Loucy (cell line): Measurements from ENCODE around the gene DISP3.

Experiments
- H2AFZ ChIP-seq: fragments of 200-600 bp; sonication (generic); 2 replicates; pipeline ENCODE4 v1.6.0; 2016; ENCODE audit warnings: antibody characterized with exemption, mild to moderate bottlenecking, low read length, moderate library complexity
- H3F3A ChIP-seq: fragments of 200-600 bp; 2 replicates; pipeline ENCODE4 v1.6.0; 2016; ENCODE audit warnings: antibody characterized with exemption, low read depth, mild to moderate bottlenecking
- H3K27me3 ChIP-seq: fragments of 200-600 bp; sonication (generic); 2 replicates; pipeline ENCODE4 v1.6.1; 2014; ENCODE audit warnings: low read length, mild to moderate bottlenecking; ENCODE audit not compliant: insufficient read depth, poor library complexity, severe bottlenecking
- H3K36me3 ChIP-seq: fragments of 200-600 bp; sonication (generic); 2 replicates; pipeline ENCODE4 v1.6.1; 2016; ENCODE audit warnings: low read length; ENCODE audit not compliant: insufficient read depth
- H3K4me1 ChIP-seq: fragments of 200-600 bp; sonication (generic); 2 replicates; pipeline ENCODE4 v1.5.1; 2014; ENCODE audit warnings: low read length, mild to moderate bottlenecking; ENCODE audit not compliant: insufficient read depth, poor library complexity, severe bottlenecking
- H3K4me2 ChIP-seq: fragments of 200-600 bp; sonication (generic); 2 replicates; pipeline ENCODE4 v1.6.0; 2014; ENCODE audit warnings: antibody characterized with exemption, low read length, low read depth, mild to moderate bottlenecking; ENCODE audit not compliant: poor library complexity, severe bottlenecking
- H3K4me3 ChIP-seq: fragments of 200-600 bp; sonication (generic); 2 replicates; pipeline ENCODE4 v1.5.1; 2014; ENCODE audit warnings: low read length, mild to moderate bottlenecking, mixed read lengths; ENCODE audit not compliant: poor library complexity, severe bottlenecking
- H3K79me2 ChIP-seq: fragments of 200-600 bp; sonication (generic); 2 replicates; pipeline ENCODE4 v1.6.1; 2014; ENCODE audit warnings: low read length; ENCODE audit not compliant: insufficient read depth
- H3K9ac ChIP-seq: fragments of 200-600 bp; sonication (generic); 2 replicates; pipeline ENCODE4 v1.6.0; 2014; ENCODE audit warnings: mild to moderate bottlenecking, low read depth, low read length, moderate library complexity; ENCODE audit not compliant: poor library complexity, severe bottlenecking
- H3K9me2 ChIP-seq: fragments of 200-600 bp; sonication (generic); replicated peaks from 2 replicates; pipeline ENCODE4 v1.6.1; 2016; ENCODE audit warnings: low read depth, low read length, mixed read lengths
- H3K9me3 ChIP-seq: fragments of 200-600 bp; sonication (generic); 2 replicates; pipeline ENCODE4 v1.6.1; 2014; ENCODE audit warnings: mild to moderate bottlenecking, antibody characterized with exemption, low read length, low read depth; ENCODE audit not compliant: insufficient read depth
- H4K20me1 ChIP-seq: fragments of 200-600 bp; sonication (generic); 2 replicates; pipeline ENCODE4 v1.6.0; 2014; ENCODE audit warnings: antibody characterized with exemption, low read length, mild to moderate bottlenecking; ENCODE audit not compliant: insufficient read depth, poor library complexity, severe bottlenecking
- CTCF ChIP-seq: fragments of 200-600 bp; sonication (generic); conservative IDR thresholded peaks from 2 replicates; pipeline ENCODE4 v1.5.1; 2014; ENCODE audit warnings: mild to moderate bottlenecking, antibody characterized with exemption, low read length
- EZH2phosphoT487 ChIP-seq: fragments of 200-600 bp; IDR thresholded peaks from 2 replicates; pipeline ENCODE4 v1.6.1; 2018; ENCODE audit warnings: antibody characterized with exemption, mild to moderate bottlenecking, moderate library complexity, borderline replicate concordance

DISP3 gene

GRCh38 chr1:11521582-11522399 lies 42.8 kb downstream of the DISP3 start:
- Histone ChIP-seq H3K9ac (no peak overlapping the region), H3K9me2 (no peaks in the 10 kb centered on the region), H3K36me3 (no peaks in the 10 kb centered on the region), H3K4me2 (no peak overlapping the region), H4K20me1 (no peaks in the 10 kb centered on the region), H3K27me3 (no peaks in the 10 kb centered on the region), H3K4me3 (no peak overlapping the region), H3K4me1 (no peaks in the 10 kb centered on the region), H3K9me3 (no peaks in the 10 kb centered on the region), H3K79me2 (no peaks in the 10 kb centered on the region), H2AFZ (no peak overlapping the region), H3F3A (no peaks in the 10 kb centered on the region)
- TF ChIP-seq EZH2phosphoT487 (no peak), CTCF (no peak)

GRCh38 chr1:11522400-11523235 lies 43.7 kb downstream of the DISP3 start:
- Histone ChIP-seq H4K20me1 (no peaks in the 10 kb centered on the region), H3K36me3 (no peaks in the 10 kb centered on the region), H3K9me2 (no peaks in the 10 kb centered on the region), H3K27me3 (no peaks in the 10 kb centered on the region), H3K4me1 (no peaks in the 10 kb centered on the region), H3F3A (no peaks in the 10 kb centered on the region), H2AFZ (no peak overlapping the region), H3K79me2 (no peaks in the 10 kb centered on the region), H3K9me3 (no peaks in the 10 kb centered on the region), H3K4me3 (no peak overlapping the region), H3K4me2 (no peak overlapping the region), H3K9ac (no peak overlapping the region)
- TF ChIP-seq CTCF (no peak), EZH2phosphoT487 (no peak)

GRCh38 chr1:11523261-11523660 lies 44.3 kb downstream of the DISP3 start:
- Histone ChIP-seq H3K79me2 (no peaks in the 10 kb centered on the region), H4K20me1 (no peaks in the 10 kb centered on the region), H3K4me2 (no peak overlapping the region), H3K9ac (no peak overlapping the region), H3K4me3 (no peak overlapping the region), H3F3A (no peaks in the 10 kb centered on the region), H3K9me3 (no peaks in the 10 kb centered on the region), H3K27me3 (no peaks in the 10 kb centered on the region), H3K36me3 (no peaks in the 10 kb centered on the region), H3K4me1 (no peaks in the 10 kb centered on the region), H3K9me2 (no peaks in the 10 kb centered on the region), H2AFZ (no peak overlapping the region)
- no peak for TF ChIP-seq CTCF
- no peak for TF ChIP-seq EZH2phosphoT487
